Left ventricle myocardium superior (tissue), 1 donor: ENCODE results near the gene CCNYL1. TPM values are rescaled to one million over a fixed set of nuclear protein-coding genes. Genes with fewer than 3 reads are reported as not detected.
A peak's percentile ranks its signal among the peaks of the same experiment; 100 is the strongest.
"Not testable (repeated sequence)": the region's sequence is repeated elsewhere in the genome, so short reads cannot be mapped to it uniquely, and the experiment has no call there.

Experiments used
- ATAC-seq: fragments of 200-7000 bp; cut with Tn5 transposase; one replicate; pipeline ENCODE4 v1.9.1; 2020; ENCODE audit warnings: mild to moderate bottlenecking, moderate library complexity
- DNase-seq: peaks from one replicate; pipeline ENCODE4 v3.0.0-alpha.2; 2020
- intact Hi-C: fragments of 100-400 bp; cut with micrococcal nuclease; formaldehyde crosslinking; loops from one replicate; pipeline ENCODE4 v1.11.0; 2022
- total RNA-seq: library from RNA; stranded (reverse); fragmentation: NEBNext Ultra II Directional; extraction: Animal tissue kit (Norgen Biotek cat#: 25700); gene quantifications from one replicate; pipeline ENCODE4 v1.2.1, GENCODE V29; 2021
- donor health status: DM: no; HTN: yes; CAD: no; lungs with severe emphysema.

CCNYL1 gene
- total RNA-seq, 1 donor from 2014 or later = 8.3 TPM

DNA sequence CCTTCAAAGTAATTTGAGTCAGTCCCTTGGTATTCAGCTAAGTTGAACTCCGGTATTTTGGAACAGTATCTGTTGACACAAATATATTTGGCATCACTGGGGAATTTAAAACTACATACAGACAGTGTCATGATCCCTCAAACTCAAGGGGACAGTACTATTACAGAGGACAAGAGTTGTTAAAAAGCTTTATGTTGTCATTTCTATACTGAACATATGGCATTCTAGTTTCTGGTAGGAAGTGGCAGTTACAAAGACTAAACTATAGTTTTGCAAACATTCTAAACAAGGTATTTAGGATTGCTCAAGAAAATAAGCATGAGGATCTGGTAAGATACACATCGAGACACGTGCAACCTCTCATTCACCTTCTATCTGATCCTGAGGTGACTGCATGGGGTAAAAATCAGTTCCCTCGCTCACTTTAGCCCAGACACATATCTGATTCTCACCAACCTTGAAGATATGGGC, 16.6 kb upstream of the CCNYL1 start:
- DNase-seq (no peak), ATAC-seq (no peak)
- intact Hi-C loops = no loop called here

DNA sequence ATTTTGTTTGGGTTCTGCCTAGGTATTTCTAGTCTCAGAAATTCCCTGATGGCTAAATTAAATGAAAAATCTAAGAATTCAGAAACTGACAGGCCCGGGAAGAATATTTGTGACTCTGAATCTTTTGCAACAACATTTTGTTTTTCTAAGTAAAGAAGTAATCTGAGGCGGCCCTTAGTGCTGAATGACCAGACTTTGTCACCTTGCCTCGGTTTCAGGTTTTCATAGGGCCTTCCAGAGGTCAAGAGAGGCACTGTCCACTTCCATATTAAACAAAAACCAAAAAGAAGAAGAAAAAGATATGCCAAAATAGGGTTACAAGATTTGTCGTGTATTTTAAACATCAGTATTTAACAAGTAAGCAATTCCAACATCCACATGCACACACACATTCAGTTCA, 16.1 kb upstream of the CCNYL1 start:
- ATAC-seq (no peak), DNase-seq (no peak)
- intact Hi-C loops = no loop called here

DNA sequence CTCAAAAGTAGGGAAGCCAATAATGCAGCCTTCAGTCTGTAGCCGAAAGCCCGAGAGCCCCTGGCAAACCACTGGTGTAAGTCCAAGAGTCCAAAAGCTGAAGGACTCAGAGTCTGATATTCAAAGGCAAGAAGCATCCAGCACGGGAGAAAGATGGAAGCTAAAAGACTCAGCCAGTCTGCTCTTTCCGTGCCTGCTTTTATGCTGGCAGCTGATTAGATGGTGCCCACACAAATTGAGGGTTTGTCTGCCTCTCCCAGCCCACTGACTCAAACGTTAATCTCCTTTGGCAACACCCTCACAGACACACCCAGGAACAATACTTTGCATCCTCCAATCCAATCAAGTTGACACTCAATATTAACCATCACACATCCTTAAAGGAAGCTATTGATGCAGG, 14.5 kb upstream of the CCNYL1 start:
- DNase-seq, ATAC-seq, intact Hi-C loops: not testable (repeated sequence)

DNA sequence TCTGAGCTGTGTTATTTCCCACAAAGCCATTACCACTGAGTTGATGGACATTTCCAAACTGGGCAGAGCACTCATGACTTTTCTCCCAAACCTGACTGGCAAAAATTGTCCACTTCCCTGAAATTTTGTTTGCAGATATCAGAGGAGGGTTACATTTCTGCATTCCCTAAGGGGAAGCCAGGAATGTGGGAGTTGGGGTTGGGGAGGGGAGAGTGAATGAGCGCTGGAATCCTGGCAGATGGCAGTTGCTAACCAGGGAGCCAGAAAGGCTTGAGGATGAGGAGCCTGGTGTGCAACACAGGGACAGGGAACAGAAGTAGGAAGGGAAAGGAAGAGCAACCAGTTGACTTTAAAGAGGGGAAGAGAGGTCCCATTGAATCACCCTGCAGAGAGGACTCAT, 14.0 kb upstream of the CCNYL1 start:
- intact Hi-C loops = no loop called here
- ATAC-seq (no peak), DNase-seq (no peak)

DNA sequence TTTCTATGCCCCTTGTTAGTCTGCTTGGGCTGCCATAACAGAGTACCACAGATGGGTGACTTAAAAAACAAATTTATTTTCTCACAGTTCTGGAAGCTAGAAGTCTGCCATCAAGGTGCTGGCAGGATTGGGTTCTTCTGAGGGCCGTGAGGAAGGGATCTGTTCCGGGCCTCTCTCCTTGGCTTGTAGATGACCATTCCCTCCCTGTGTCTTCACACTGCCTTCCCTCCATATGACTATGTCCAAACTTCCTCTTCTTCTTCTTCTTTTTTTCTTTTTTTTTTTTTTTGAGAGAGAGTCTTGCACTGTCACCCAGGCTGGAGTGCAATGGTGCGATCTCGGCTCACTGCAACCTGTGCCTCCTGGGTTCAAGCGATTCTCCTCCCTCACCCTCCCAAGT, 13.1 kb upstream of the CCNYL1 start:
- ATAC-seq = no peak
- no peak for DNase-seq
- intact Hi-C loops = no loop called here

DNA sequence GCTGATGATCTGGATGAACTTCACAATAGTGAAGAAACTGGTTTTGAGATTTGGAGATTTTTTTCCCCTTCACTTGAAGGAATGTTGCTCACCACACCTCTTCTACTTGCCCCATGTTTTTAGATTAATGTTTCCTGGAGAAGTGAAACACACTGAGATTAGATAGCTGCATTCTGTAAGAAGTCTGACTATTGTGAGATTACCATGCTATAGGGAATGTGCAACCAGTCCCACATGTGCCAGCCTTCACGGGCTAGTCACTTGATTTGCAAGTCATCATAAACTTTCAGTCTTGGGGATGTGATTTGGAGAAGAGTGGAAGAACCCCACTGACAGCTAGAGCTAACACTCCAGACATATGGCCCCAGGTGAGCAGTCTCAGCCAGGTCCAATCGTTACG, 7.4 kb upstream of the CCNYL1 start:
- ATAC-seq (no peak), DNase-seq (no peak)
- intact Hi-C loops = no loop called here

DNA sequence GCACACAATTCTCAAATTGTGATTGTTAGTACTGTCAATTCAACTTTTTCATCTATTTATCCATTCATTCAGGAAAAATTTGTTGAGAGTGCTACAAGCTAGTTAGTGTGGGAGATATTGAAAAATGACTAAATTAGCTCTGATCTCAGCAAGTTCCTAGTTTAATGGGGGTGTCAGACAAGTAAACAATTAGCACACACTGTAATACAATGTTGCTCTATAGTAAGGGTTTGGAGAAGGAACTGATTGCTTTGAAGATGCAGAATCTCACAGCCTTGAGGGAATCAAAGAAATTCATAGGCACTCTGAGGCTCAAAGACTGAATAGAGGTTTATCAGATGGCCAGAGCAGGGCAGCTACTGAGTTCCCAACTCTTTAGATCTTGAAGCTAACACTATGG, 6.8 kb upstream of the CCNYL1 start:
- DNase-seq (no peak), ATAC-seq (no peak)
- intact Hi-C loops = no loop called here

DNA sequence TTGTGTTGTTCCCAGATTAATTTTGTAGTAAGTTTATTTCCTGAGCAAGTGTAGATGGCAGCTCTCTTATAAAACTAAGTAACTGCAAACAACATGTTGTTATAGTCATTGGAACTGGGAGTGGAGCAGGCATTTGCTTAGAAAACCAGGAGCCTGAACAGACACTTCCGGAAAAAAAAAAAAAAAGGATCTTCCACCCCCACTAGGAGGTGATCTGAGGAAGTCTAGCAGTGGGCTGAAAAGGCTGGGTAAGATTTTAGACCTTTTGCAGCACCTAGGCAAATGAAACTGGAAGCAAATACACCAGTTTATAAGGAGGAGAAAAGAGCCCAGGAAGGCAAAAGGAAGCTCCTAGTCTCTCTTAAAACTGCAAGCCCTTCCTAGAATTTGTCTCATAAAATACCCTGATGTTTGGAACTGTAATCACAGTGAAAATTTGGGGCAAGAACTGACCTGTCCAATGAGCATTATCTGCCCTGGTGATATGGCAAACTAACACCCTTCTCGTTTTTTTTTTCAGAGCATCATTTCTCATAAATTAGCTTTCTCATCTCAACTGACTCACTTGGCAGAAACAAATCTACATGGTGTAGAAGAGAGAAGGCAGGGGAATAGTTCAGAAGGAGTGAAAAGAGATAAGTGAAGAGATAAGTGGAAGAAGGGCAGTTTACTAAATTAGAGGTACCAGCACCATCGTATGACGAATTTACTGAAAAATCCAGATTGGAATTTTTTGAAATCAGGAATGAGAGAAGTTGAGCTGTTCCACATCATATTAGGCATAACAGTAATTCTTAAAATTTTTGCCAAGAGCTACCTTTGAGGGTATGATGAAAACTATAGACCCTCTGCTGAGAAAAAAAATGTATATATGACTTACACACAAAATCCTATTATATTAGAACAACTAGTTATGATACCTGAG, 4.2 kb upstream of the CCNYL1 start:
- intact Hi-C loops = no loop called here
- DNase-seq = no peak
- no peak for ATAC-seq

DNA sequence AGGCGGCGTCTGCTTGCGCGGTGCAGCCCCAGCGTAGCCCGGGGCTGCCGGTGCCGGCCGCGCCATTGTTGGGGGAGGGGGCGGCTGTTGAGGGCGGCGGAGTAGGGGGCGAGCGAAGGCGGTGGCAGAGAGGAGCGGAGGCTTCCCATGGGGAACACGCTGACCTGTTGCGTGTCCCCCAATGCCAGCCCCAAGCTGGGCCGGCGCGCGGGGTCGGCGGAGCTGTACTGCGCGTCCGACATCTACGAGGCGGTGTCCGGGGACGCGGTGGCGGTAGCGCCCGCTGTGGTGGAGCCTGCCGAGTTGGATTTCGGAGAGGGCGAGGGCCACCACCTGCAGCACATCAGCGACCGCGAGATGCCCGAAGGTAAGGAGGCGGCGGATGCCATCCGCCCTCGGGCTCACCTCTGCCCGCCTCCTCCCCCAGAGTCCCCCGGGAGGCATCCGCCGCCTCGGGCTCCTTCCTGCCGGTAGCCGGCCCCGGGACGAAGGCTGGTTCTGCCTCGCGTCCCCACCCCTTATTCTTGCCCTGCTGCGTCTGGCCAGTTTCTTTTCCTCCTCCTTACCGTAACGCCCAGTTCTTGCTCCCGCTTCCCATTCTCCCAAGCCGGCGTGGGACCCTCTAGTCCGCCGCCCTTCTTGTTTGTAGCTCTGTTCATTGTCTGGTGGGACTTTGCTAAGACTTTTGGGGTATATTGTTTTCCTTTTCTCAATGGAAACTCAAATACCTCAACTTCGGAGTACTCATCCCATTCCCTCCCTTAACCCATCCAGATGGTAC, 500 bp downstream of the CCNYL1 start:
- DNase-seq (peak; percentile 68), ATAC-seq (peak; percentile 31)
- intact Hi-C loops = no loop called here

DNA sequence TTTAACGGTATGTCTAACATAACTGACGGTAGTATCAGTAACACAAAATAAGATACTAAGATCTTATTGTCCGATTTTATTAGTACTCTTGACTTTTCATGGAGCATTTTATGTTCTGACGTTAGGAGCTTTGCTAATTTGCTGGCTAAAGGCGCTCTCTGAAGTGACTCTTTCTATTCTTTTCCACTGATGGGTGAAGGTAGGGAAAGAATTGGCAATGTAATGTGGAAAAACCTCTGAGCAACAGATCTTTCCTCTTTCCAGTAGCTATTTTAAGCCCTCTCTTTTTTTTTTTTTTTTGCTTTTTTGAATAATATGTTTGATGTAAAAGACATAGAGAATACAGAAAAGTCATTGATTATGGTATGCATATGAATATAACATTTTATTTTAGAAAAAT, 4.6 kb downstream of the CCNYL1 start:
- ATAC-seq (no peak), DNase-seq (no peak)
- intact Hi-C loops = no loop called here

DNA sequence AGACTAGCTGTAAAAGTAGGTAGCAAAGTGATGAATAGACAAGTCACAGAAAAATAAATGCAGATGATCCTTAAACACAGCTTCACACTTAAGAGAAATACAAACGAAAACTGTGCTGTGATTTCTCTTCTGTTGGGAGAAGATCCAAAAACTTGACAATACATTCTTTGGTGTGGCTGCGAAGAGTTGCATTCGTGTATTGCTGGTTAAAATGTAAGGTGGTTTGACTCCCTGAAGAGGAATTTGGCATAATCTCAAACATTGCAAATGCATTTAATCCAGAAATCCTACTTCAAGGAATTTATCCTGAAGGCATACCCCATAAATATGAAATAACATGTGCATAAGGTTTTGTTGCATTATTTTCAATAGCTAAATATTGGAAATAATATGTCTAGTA, 7.1 kb downstream of the CCNYL1 start:
- intact Hi-C loops = no loop called here

DNA sequence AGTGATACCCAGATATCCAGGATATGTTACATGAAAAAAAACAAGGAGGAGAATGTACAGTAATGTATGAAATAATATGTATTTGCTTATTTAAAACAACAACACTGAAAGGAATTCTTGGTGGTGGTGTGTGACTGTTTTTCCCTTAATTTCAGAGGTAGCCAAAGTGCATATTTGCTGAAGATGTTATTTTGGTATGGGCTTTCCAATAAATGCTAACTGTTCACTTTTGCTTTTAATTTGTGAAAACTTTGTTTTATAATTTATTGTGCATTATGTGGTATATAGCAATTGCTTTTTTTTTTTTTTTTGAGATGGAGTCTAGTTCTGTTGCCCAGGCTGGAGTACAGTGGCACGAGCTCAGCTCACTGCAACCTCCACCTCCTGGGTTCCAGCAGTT, 7.6 kb downstream of the CCNYL1 start:
- DNase-seq = no peak
- intact Hi-C loops = no loop called here

More for the DNA sequence above, 7.1 kb downstream of the CCNYL1 start:
- DNase-seq (no peak), ATAC-seq (no peak)

DNA sequence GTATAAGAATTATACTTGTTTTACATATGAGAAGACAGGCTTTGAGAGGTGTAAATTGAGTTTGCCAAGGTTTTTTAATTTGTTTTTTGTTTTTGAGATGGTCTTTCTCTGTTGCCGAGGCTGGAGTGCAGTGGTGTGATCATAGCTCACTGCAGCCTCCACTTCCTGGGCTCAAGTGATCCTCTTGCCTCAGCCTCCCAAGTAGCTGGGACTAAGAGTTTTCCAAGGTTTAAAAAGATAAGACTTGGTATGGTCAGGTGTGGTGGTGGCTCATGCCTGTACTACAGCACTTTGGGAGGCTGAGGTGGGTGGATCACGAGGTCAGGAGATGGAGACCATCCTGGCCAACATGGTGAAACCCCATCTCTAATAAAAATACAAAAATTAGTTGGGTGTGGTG, 8.2 kb downstream of the CCNYL1 start:
- DNase-seq, ATAC-seq, intact Hi-C loops: not testable (repeated sequence)

More for the DNA sequence above, 7.6 kb downstream of the CCNYL1 start:
- ATAC-seq = no peak

DNA sequence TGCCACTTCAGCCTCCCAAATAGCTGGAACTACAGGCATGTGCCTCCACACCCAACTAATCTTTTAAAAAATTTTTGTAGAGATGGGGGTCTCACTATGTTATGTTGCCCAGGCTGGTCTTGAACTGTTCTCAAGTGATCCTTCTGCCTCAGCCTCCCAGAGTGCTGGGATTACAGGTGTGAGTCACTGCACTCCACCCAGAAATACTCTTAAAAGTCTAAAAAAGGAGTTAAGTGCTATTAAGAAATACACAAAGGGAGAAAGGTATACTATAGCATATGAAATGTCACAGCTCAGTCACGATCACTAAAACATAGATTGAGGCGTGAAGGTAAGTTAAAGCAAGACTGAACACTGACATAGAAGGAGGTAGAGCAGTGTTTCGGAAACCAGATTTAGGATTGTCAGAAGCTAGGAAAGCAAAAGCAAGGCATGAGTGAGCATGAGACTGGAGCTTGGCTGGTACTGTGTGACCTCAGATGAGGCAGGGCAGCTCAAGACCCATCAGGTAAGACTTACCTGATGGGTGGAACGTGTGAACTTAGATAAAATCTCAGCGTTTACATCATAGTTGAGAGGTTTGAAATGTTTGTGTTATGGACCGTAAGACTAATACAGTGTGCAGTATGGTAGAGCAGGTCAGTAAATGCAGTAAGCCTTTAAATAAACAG, 9.2 kb downstream of the CCNYL1 start:
- no peak for ATAC-seq
- DNase-seq = no peak
- intact Hi-C loops = no loop called here

DNA sequence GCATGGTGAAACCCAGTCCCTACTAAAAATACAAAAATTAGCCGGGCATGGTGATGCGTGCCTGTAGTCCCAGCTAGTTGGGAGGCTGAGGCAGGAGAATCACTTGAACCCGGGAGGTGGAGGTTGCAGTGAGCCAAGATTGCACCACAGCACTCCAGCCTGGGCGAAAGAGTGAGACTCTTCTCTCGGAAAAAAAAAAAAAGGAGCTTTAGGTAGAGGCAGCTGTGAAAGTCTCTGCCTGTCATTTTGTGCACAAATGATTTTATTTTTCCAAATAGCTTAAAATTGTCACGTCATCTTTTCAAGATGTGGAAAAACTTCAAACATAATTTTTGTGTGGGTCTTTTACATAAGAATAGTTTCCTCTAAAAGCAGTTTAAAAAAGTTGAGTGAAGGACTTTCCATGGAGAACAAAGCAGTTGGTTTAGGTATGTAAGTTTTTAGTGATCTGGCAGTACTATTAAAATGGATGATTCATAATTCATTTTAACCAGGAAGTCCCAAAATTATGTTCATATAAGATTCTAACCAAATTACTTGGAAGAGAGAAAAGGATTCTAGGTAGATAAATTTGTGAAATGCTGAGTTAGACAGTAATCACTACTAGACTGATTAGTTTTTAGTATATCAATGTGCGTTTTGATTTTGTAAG, 11.5 kb downstream of the CCNYL1 start:
- intact Hi-C loops = no loop called here

DNA sequence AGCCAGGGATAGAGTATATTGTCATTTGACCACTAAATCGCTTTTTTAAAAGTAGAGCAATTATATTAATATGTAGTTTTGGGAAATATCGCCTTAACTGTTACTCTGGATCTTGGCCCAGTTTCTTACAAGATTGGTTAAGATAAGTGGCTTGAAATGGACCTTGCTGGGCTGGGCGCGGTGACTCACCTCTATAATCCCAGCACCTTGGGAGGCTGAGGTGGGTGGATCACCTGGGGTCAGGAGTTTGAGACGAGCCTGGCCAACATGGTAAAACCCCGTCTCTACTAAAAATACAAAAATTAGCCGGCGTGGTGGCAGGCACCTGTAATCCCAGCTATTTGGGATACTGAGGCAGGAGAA, 12.0 kb downstream of the CCNYL1 start:
- ATAC-seq, intact Hi-C loops, DNase-seq: not testable (repeated sequence)

More for the DNA sequence above, 11.5 kb downstream of the CCNYL1 start:
- DNase-seq (no peak), ATAC-seq (no peak)

DNA sequence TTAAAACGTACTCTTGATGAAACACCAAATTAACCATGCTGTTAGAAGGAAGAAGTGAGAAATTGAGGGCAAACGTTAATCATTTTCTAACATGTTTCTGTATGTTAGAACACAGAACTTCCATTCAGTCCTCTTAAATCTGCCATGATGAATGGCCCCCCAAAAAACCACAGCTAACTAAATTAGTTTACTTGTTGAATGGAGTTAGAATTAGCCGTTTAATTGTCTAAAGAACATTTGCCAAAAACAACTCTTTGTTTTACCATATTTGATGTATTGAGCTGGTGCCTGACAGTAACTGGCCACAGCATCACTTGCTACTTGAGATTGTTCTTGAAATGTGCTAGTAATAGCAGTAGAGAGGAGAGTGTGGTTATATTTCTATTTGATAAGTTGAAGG, 12.7 kb downstream of the CCNYL1 start:
- intact Hi-C loops = no loop called here
- DNase-seq (no peak), ATAC-seq (no peak)

DNA sequence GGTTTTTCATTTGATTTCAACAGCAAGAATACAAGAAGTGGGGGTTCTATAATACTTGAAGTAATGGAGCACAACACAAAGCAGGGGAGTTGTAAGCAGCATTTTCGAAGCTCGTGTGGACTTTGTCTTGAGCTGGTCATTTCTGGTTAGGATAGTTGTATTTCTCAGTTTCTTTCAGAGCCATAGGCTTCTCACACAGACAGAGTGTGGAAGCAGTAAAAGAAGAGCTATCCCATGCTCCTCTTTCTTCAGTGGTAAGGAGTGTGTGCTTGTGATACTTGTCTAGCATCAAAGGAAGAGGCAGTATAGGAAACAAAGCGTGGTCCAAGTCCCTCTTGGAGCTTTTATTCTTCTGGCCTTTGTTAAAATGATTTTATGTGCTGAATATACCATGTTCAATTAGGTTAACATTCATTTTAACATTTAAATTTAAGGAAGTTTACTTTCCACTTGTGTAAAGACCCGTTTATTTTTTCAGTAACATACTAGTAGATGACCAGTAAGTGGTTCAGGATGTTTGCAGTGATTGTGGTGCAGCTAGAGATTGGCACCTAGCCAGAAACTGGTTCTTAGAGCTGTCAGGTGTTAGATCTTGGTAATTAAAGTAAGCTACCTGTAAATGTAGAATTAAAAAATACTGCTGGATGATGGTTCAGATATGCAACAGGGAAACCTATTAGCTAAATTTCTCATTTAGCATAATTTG, 14.6 kb downstream of the CCNYL1 start:
- intact Hi-C loops = no loop called here
- no peak for DNase-seq
- no peak for ATAC-seq

DNA sequence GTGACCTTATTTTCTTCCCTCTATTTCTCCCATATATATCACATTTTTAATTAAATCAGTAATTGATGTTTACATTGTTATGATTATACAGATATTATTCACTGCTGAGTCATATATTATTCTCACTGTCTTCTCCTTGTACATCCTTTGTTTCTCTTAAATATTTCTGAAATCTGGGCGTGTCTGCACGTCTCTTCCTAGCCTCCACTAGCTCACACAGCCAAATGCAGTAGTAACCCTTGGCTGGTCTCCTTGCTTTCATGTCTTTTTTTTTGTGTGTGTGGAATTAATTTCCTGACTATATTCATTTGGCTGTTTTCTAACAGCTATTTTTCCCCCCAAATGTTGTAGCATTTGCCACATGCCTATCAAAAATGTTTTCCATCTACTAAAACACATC, 15.8 kb downstream of the CCNYL1 start:
- DNase-seq = no peak
- intact Hi-C loops = no loop called here
- ATAC-seq = no peak
